IPS-NIHi11 (cell line): ENCODE results near the gene COL11A2.
"Not testable (repeated sequence)": the region's sequence is repeated elsewhere in the genome, so short reads cannot be mapped to it uniquely, and the experiment has no call there.

Source experiments
- DNase-seq: peaks from one replicate; pipeline ENCODE4 v3.0.0; 2012; ENCODE audit warnings: mixed read lengths, low spot score

The COL11A2 gene

GRCh38 chr6:33192105-33192646 lies at the start of gene COL11A2:
Gene COL11A2, minus strand, starts transcription at chr6:33192467. Its CDS starts 227 bp downstream, at chr6:33192240.
- DNase-seq: no peak

GRCh38 chr6:33241968-33242367 lies 49.7 kb upstream of the COL11A2 start:
- DNase-seq: no peak

- DNase-seq: no peak
Observed at GRCh38 chr6:33237741-33238140, 45.5 kb upstream of the COL11A2 start.

GRCh38 chr6:33236852-33237251 lies 44.6 kb upstream of the COL11A2 start:
- no peak for DNase-seq

DNA sequence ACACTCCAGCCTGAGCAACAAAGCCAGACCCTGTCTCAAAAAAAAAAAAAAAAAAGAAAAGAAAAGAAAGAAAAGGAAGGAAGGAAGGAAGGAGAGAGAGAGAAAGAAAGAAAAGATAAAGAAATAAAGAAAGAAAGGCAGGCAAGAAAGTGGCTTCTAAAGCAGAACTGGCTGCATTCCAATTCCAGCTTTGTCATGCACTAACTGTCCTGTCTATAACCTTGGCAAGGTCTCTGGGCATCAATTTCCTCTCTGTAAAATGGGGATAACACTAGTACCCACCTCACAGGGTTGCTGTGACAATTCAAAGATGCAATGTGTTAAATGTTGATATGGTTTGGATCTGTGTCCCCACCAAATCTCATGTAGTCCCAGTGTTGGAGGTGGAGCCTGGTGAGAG lies 44.1 kb upstream of the COL11A2 start:
- DNase-seq: no peak

- DNase-seq: no peak
Observed at GRCh38 chr6:33235221-33235634, 43.0 kb upstream of the COL11A2 start.

DNA sequence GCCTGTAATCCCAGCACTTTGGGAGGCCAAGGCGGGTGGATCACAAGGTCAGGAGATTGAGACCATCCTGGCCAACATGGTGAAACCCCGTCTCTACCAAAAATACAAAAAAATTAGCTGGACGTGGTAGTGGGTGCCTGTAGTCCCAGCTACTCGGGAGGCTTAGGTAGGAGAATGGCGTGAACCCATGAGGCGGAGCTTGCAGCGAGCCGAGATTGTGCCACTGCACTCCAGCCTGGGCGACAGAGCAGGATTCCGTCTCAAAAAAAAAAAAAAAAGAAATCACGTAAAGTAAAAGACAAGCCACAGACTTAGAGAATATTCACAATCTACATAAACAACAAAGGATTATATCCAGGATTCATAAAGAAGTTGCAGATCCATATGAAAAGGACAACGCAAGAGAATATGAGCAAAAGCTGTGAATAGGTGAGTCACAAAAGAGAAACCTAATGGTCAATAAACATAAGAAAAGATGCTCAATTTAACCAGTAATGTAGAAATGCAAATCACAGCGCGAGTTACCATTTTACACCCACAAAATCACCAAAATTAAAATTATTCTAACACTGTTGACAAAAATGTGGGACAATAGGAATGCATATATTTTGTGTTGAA lies 34.3 kb upstream of the COL11A2 start:
- DNase-seq: not testable (repeated sequence)

DNA sequence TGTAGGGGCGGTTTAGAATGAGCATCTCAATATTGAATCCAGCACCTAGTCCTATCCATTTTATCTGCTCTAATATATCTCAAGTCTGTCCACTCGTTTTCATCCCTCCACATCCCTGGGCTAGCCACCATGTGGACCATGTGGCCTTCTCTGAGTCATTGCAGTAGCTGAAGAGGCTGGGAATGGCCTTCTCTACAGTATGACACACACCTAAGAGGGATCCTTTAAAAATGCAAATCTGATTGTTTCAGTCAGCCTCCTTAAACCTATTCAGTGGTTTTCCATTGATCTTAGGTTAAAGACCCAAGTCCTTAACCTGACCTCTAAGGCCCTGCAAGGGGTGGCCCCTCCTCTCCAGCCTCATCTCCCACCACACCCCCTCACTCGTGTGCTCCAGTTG lies 25.4 kb upstream of the COL11A2 start:
- DNase-seq: no peak

DNA sequence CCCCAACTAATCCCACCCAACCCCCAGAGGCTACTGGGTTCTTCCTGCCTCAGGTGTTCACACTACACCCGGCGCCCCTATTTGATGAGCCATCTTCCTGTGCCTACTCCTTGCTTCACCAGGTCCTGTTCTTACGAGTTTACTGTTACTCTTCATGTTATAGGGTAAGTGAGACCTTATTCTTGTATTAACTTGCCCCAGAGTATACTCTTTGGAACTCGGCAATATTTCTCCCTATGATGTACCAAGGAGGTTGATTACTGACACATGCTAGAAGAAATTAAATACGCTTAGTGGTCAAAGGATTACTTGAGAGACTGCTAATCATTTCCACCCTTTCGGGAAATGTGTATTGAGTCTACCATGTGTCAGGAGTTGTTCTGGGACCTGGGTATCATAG lies 25.0 kb upstream of the COL11A2 start:
- no peak for DNase-seq

GRCh38 chr6:33216117-33216649 lies 23.9 kb upstream of the COL11A2 start:
- DNase-seq: no peak

DNA sequence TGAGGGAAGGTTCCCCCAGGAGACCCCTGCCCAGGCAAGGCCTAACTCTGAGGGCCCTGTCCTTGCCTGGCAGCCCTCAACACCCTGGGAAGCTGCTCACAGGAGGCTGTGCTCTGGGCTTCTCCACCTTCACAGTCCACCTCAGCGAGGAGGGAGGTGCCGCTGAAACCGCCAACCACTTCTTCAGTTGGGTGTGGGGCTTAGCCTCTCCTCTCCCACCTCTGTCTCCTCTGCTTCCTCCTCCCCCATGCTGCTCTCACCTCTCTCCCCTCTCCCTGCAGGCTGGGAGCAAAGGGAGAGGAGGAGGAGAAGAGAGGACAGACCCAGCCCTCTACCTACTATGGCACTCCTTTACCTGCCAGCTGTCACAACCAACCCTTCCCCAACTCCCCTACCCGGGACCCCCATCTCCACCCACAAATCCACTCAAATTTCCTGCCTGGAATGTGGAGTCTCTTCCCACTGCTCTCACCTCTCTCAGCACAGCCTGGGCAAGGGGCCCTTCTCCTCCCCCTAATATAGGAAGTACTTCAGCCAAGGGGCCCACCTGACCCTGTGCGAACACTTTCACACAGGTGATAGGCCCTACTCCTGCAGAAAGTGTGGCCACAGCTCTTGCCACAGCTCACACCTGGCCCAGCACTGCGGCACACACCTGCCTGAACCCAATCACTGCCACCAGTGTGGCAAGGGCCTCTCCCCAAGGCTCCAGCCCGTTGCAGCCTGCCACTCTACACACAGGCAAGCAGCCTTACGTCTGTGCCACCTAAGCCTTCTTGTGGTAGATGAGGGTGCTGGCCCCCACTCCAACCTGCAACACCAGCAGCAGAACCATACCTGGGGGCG lies 23.2 kb upstream of the COL11A2 start:
- no peak for DNase-seq

GRCh38 chr6:33213989-33214335 lies 21.7 kb upstream of the COL11A2 start:
- DNase-seq: no peak

DNA sequence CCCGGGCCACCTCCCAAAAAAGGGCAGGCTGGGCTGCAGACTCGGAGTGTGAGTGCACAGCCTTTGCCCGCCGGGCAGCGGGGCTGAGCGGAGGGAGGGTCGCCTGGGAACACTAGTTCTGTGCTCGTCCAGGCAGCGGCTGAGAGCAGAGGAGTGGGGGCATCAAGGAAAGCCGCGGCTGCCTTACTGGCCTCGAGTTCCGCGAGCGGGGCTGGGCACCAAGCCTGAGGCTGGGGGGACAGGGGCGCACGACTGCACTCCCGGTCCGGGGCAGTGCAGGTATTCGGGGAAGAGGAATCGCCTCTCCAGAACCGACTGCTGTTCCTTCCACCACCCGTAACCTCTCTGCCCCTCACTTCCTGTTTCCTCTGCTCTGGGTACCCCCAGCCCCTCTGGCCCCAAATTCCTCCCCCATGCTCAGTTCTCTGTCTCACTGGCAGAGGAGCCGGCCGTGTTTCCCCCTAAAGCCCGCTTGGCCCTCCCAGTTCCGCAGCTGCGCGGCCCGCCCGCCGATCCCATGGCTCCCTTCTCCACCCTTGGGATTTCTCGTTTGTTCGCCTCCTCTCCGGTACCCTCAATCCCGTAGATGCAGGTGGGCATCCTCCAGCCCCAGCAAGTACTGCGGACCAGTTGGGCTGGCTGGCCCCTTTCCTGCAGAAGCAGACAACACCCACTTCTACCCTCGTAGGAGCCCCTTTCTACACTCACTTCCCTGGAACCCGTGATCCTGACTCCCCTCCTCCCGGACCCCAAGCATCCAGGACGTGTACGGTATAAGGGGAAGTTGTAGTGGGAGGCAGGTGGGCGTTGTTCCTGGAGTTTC lies 21.1 kb upstream of the COL11A2 start:
- peak; percentile 71 for DNase-seq

GRCh38 chr6:33212857-33213165 lies 20.5 kb upstream of the COL11A2 start:
- no peak for DNase-seq

DNA sequence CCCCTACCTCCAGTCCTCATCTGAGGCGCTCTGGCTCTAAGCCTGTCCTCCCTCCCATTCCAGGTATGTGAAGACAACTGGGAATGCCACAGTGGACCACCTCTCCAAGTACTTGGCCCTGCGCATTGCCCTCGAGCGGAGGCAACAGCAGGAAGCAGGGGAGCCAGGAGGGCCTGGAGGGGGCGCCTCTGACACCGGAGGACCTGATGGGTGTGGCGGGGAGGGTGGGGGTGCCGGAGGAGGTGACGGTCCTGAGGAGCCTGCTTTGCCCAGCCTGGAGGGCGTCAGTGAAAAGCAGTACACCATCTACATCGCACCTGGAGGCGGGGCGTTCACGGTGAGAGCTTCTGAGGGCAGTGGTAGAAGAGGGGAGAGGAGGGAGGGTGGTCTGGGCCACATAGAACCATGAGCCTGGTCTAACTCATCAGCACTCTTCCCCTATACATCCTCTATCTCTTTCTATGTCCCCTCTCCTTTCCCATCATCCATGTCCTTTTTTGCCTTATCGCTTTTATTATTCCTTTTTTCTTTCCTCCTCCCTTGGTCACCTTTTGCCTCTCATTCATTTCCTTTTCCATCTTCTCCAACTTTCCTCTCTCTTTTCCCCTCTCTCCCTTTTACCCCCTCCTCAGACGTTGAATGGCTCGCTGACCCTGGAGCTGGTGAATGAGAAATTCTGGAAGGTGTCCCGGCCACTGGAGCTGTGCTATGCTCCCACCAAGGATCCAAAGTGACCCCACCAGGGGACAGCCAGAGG lies 19.6 kb upstream of the COL11A2 start:
- DNase-seq: no peak

- no peak for DNase-seq
Observed at GRCh38 chr6:33211136-33211535, 18.9 kb upstream of the COL11A2 start.

GRCh38 chr6:33209856-33210255 lies 17.6 kb upstream of the COL11A2 start:
- no peak for DNase-seq

DNA sequence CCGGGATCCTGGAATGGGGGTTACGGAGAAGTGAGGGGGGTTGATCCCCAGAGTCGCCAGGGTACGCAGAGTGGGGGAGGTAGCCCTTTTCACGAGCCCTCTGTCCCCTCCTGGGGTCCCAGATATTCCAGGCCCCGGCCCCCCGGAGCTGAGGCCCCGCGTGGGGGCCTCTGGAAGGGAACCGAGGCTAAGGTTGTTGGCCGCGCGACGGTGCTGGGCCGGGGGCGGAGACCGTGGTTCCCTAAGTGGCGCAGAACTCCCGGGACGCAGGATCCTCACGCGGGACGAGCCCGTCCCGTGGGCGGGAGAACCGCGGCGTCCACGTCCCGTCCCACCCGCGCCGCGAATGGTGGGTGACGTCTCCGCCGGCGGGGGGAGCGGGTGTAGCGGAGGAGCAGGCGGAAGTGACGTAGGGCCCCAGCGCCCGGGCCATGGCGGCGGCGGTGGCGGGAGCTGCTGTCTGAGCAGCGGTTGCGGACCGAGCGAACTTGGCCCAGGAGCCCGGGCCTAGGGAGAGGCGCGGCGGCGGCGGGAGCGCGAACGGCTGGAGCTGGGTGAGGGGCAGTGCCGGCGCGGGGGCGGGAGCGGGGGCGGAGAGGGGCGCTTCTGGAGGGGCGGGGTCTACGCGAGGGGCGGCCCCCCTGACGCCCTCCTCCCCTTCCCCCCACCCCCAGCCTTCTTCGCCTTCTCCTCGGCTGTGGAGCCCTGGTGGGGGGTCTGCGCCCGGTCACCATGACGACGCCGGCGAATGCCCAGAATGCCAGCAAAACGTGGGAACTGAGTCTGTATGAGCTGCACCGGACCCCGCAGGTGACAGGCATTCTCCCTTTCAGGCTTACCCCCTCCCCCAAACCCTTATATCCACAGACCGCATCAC lies 16.1 kb upstream of the COL11A2 start, which contains the start of gene RING1:
Gene RING1, plus strand, starts transcription at position 410 of the 877 bp plus-strand sequence. Its CDS starts 323 bp downstream, at position 733.
- peak; percentile 89 for DNase-seq

GRCh38 chr6:33207552-33208090 lies 15.4 kb upstream of the COL11A2 start:
- DNase-seq: no peak

DNA sequence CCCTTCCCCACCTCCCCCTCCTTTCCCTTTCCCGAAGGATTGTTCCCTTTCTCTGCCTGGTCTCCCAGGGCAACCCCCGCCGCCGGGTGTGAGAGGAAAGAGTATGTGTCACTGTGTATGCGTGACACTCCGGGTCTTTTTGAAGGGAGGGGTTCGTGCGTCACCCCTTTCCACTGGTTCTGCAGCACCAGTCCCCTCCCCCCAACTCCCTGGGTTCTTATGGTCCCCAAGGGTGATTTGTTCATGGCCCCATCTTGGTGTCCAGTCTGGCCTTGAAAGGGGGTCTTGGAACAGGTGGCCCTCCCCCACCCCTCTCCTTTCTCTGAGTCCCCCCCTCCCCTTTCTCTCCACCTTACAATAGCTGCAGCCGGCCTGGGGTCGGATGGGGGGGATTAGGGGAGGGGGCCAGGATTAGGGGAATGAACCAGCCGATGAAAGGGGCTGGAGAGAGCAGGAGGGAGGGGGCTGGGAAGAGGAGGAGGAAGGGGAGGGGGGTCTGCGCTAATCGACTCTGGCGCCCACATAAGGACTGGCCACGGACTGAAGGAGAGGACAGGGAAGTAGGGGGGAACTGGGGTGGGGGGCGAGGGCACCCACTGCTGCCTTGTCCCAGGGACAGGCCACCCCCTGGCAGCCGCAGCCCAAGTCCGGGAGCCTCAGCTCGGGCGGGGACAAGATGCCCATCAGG lies 14.7 kb upstream of the COL11A2 start:
- no peak for DNase-seq
